ENCODE data around the gene SOX5. TPM values are rescaled to one million over a fixed set of nuclear protein-coding genes. Genes with fewer than 3 reads are reported as not detected.

SOX5 gene
- total RNA-seq, 1 experiment from 2014 or later, result 0.52 TPM

- Histone ChIP-seq H3K9ac (ENCODE audit: low read length) (no peak overlapping the region), H3K27me3 (ENCODE audit: insufficient read depth, low read length) (no peaks in the 10 kb centered on the region), H3K27ac (ENCODE audit: low read depth, low read length) (no peak overlapping the region), H2AFZ (ENCODE audit: low read depth, low read length, poor library complexity, severe bottlenecking) (no peak overlapping the region), H4K20me1 (ENCODE audit: insufficient read depth) (no peaks in the 10 kb centered on the region; the same call in 1 of the 2 replicates), H3K4me2 (ENCODE audit: low read length) (no peak overlapping the region), H3K79me2 (ENCODE audit: insufficient read depth, low read length) (no peaks in the 10 kb centered on the region), H3K36me3 (ENCODE audit: control insufficient read depth in 1 of 2, insufficient read depth in 2 of 2, low read length in 2 of 2) (no peaks in the 10 kb centered on the region), H3K4me3 (replicated peaks in 1 of 2; ENCODE audit: low read depth in 1 of 2, low read length in 2 of 2) (no peak overlapping the region), H3K4me1 (ENCODE audit: control insufficient read depth in 1 of 2, insufficient read depth in 2 of 2, low read length in 2 of 2) (no peaks in the 10 kb centered on the region), H3K9me3 (ENCODE audit: control insufficient read depth in 1 of 2, insufficient read depth in 1 of 2, low read depth in 1 of 2, low read length in 2 of 2) (peaks cover 5 to 40% of the 10 kb centered on the region in 2 experiments; a peak in 2 of 4 replicates), H3K9me2 (ENCODE audit: insufficient read depth) (no peaks in the 10 kb centered on the region)
- CTCF ChIA-PET, result no interaction called here
- BruUV-seq (replicated peaks), result no TSS peak
- DNase-seq (ENCODE audit: low read depth, low spot score), result no peak
- POLR2A ChIA-PET, result no interaction called here
- intact Hi-C loops (cut with micrococcal nuclease), result no loop called here
- TF ChIP-seq CEBPB (IDR thresholded peaks at IDR 0.05; ENCODE audit: low read depth), result no peak
- TF ChIP-seq ATF3 (IDR thresholded peaks at IDR 0.05), result no peak
- no peak for TF ChIP-seq RAD21 (IDR thresholded peaks at IDR 0.05; ENCODE audit: low read depth)
- TF ChIP-seq YY1 (IDR thresholded peaks at IDR 0.05; ENCODE audit: extremely low read depth, insufficient replicate concordance, low read depth, low read length), result no peak
- TF ChIP-seq SIN3A (IDR thresholded peaks at IDR 0.05; ENCODE audit: low read depth), result no peak
- TF ChIP-seq ZBTB33 (IDR thresholded peaks at IDR 0.05; ENCODE audit: extremely low read depth, insufficient replicate concordance, low read length), result no peak
- no peak for TF ChIP-seq REST (IDR thresholded peaks at IDR 0.05; ENCODE audit: low read depth)
- TF ChIP-seq EZH2phosphoT487 (IDR thresholded peaks at IDR 0.05; ENCODE audit: borderline replicate concordance), result no peak
- no peak for TF ChIP-seq SP1 (IDR thresholded peaks at IDR 0.05; ENCODE audit: low read depth)
- no peak for TF ChIP-seq CTCF (IDR thresholded peaks at IDR 0.05 in 2 of 3, conservative IDR thresholded peaks at IDR 0.05 in 1 of 3; ENCODE audit: borderline replicate concordance in 1 of 3, insufficient read depth in 1 of 3, low read depth in 2 of 3, low read length in 2 of 3)
- no peak for TF ChIP-seq MAX (IDR thresholded peaks at IDR 0.05)
- TF ChIP-seq SRF (IDR thresholded peaks at IDR 0.05; ENCODE audit: low read depth), result no peak
- no peak for TF ChIP-seq POLR2AphosphoS5 (IDR thresholded peaks at IDR 0.05; ENCODE audit: low read depth, low read length)
- no peak for TF ChIP-seq ZFX (IDR thresholded peaks at IDR 0.05)
- RAD21 ChIA-PET (ENCODE audit: low non-redundant PET in 1 of 2, low total read pairs in 2 of 2, uncharacterized antibody in 2 of 2, unreplicated experiment in 2 of 2), result no interaction called here
- no peak for ATAC-seq
These were observed 275.4 kb downstream of the SOX5 start for GRCh38 chr12:23674064-23674463.
